ENCODE measurements around the gene PRAMEF25. TPM values are rescaled to one million over a fixed set of nuclear protein-coding genes. Genes with fewer than 3 reads are reported as not detected.
"Not testable (repeated sequence)": the region's sequence is repeated elsewhere in the genome, so short reads cannot be mapped to it uniquely, and the experiment has no call there.

The PRAMEF25 gene
- polyA plus RNA-seq (ENCODE audit: insufficient read length in 12 of 12): not detected
- long read RNA-seq, donor 1: 0 reads
- long read RNA-seq, donor 2: 0 reads
- long read RNA-seq, donor 3: 0 reads
- long read RNA-seq, donor 4: 0 reads
- long read RNA-seq, donor 5: 0 reads
- long read RNA-seq, donor 6: 0 reads
- long read RNA-seq, donor 7: 0 reads
- long read RNA-seq, donor 8: 0 reads
- long read RNA-seq, donor 9: 0 reads
- long read RNA-seq, donor 10: 0 reads
- long read RNA-seq, donor 11: 0 reads

DNA sequence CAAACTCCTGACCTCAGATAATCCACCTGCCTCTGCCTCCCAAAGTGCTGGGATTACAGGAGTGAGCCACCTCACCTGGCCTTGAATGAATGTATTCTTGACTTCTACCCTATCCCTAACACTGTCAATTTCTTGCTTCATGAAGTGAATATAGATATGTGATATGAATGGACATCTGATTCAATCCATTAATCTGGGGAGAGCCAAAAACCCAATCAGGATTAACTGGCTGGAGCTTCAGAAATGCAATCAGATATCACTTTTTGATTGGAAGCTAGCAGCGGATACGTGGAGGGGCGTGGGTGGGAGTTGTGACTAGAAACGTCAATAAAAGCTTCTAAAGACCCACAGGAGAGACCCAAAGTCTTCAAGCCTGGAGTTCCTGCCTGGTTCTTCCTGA lies at the start of gene PRAMEF25:
Gene PRAMEF25, plus strand, starts transcription at position 301 of the 400 bp plus-strand sequence. CDS start 2,920 bp downstream, outside the sequence.
- DNase-seq: not testable (repeated sequence)

DNA sequence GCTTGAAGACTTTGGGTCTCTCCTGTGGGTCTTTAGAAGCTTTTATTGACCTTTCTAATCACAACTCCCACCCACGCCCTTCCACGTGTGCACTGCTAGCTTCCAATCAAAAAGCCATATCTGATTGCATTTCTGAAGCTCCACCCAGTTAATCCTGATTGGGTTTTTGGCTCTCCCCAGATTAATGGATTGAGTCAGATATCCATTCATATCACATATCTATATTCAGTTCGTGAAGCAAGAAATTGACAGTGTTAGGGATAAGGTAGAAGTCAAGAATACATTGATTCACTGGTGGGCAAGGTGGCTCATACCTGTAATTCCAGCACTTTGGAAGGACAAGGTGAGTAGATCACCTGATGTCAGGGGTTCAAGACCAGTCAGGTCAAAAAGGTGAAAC lies 14.1 kb upstream of the PRAMEF25 start, which contains the start of gene PRAMEF27:
Gene PRAMEF27, minus strand, starts transcription at position 101 of the 400 bp plus-strand sequence. CDS start 2,916 bp downstream, outside the sequence.
- not testable (repeated sequence) for DNase-seq

DNA sequence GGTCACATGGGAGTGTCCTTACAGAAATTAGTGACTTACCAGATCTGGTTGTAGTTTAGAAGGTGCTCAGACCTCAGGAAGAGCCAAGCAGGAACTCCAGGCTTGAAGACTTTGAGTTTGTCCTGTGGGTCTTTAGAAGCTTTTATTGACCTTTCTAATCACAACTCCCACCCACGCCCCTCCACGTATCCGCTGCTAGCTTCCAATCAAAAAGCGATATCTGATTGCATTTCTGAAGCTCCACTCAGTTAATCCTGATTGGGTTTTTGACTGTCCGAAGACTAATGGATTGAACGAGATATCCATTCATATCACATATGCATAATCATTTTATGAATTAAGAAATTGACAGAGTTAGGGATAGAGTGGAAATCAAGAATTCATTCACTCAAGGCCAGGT lies 46.2 kb downstream of the PRAMEF25 start, which contains the start of gene HNRNPCL2:
Gene HNRNPCL2, minus strand, starts transcription at position 101 of the 400 bp plus-strand sequence. CDS start 454 bp downstream, outside the sequence.
- DNase-seq: not testable (repeated sequence)

Other genes starting within 250 kb of the PRAMEF25 start
- not detected for gene PRAMEF11, start 239.4 kb upstream of the PRAMEF25 start, polyA plus RNA-seq (ENCODE audit: insufficient read length in 12 of 12)
- under 1 TPM in 5 of 12 donors, not detected in 7; 0.12 to 0.32 (median 0.23) TPM for gene HNRNPCL1, start 222.1 kb upstream of the PRAMEF25 start, polyA plus RNA-seq (ENCODE audit: insufficient read length in 12 of 12)
- gene PRAMEF2, start 213.7 kb upstream of the PRAMEF25 start, polyA plus RNA-seq (ENCODE audit: insufficient read length in 12 of 12): not detected
- not detected for gene PRAMEF4, start 184.6 kb upstream of the PRAMEF25 start, polyA plus RNA-seq (ENCODE audit: insufficient read length in 12 of 12)
- gene PRAMEF10, start 172.5 kb upstream of the PRAMEF25 start, polyA plus RNA-seq (ENCODE audit: insufficient read length in 12 of 12): not detected
- not detected for gene PRAMEF7, start 154.2 kb upstream of the PRAMEF25 start, polyA plus RNA-seq (ENCODE audit: insufficient read length in 12 of 12)
- not detected for gene PRAMEF6, start 123.2 kb upstream of the PRAMEF25 start, polyA plus RNA-seq (ENCODE audit: insufficient read length in 12 of 12)
- gene PRAMEF27, start 14.2 kb upstream of the PRAMEF25 start, polyA plus RNA-seq (ENCODE audit: insufficient read length in 12 of 12): not detected
- gene HNRNPCL3, start 10.0 kb upstream of the PRAMEF25 start, polyA plus RNA-seq (ENCODE audit: insufficient read length in 12 of 12): not detected
- under 1 TPM in 1 of 12 donors, not detected in 11; 0.34 TPM for gene HNRNPCL2, start 46.1 kb downstream of the PRAMEF25 start, polyA plus RNA-seq (ENCODE audit: insufficient read length in 12 of 12)
- not detected for gene PRAMEF26, start 85.2 kb downstream of the PRAMEF25 start, polyA plus RNA-seq (ENCODE audit: insufficient read length in 12 of 12)
- gene HNRNPCL4, start 94.9 kb downstream of the PRAMEF25 start, polyA plus RNA-seq (ENCODE audit: insufficient read length in 12 of 12): under 1 TPM in 1 of 12 donors, not detected in 11; 0.24 TPM
- not detected for gene PRAMEF9, start 101.1 kb downstream of the PRAMEF25 start, polyA plus RNA-seq (ENCODE audit: insufficient read length in 12 of 12)
- gene PRAMEF13, start 130.6 kb downstream of the PRAMEF25 start, polyA plus RNA-seq (ENCODE audit: insufficient read length in 12 of 12): not detected
- gene PRAMEF18, start 155.4 kb downstream of the PRAMEF25 start, polyA plus RNA-seq (ENCODE audit: insufficient read length in 12 of 12): not detected
- not detected for gene PRAMEF5, start 183.4 kb downstream of the PRAMEF25 start, polyA plus RNA-seq (ENCODE audit: insufficient read length in 12 of 12)
- not detected for gene PRAMEF8, start 214.4 kb downstream of the PRAMEF25 start, polyA plus RNA-seq (ENCODE audit: insufficient read length in 12 of 12)
- not detected for gene PRAMEF33, start 232.8 kb downstream of the PRAMEF25 start, polyA plus RNA-seq (ENCODE audit: insufficient read length in 12 of 12)
- not detected for gene PRAMEF15, start 244.8 kb downstream of the PRAMEF25 start, polyA plus RNA-seq (ENCODE audit: insufficient read length in 12 of 12)